SH-SY5Y (cell line): ENCODE measurements around the gene NELFB.

ENCODE experiments used
- GATA2 ChIP-seq: IDR thresholded peaks from 2 replicates; pipeline ENCODE4 v1.6.1; 2011; ENCODE audit warnings: mild to moderate bottlenecking, low read depth, low read length
- GATA3 ChIP-seq: IDR thresholded peaks from 2 replicates; pipeline ENCODE4 v1.6.1; 2011; ENCODE audit warnings: low read depth, mild to moderate bottlenecking, low read length, moderate library complexity

The NELFB gene

DNA sequence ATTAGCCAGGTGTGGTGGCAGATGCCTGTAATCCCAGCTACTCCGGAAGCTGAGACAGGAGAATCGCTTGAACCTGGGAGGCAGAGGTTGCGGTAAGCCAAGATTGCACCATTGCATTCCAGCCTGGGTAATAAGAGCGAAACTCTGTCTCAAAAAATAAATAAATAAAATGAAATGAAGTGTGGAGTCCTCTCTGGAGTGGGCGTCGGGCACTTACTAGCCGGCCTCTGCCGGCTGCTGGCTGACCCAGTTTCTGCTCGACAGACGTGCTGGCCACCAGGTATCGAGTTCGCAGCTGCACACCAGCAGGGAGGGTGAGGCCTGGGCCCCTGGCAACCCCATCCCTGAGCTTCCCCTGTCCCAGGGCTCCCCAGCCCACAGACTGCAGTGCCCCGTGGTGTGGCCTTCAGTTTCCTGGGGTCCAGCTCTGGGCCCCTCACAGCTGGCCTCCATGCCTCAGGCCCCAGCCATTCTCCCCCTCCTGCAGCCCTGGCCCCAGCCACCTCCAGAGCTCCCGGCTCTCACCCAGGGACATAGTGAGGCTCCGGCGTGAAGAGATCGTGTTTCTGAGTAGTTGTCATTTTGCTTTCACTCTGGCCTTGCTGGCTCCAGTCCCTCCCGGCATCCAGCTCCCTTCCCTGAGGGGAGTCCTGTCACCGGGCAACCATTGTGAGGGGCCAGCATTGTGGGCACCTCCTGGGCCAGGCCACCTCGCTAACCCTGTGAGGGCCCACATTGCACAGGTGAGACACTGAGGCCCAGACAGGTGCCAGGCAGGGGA, 7.8 kb upstream of the NELFB start:
- TF ChIP-seq GATA2 (no peak), GATA3 (no peak)

DNA sequence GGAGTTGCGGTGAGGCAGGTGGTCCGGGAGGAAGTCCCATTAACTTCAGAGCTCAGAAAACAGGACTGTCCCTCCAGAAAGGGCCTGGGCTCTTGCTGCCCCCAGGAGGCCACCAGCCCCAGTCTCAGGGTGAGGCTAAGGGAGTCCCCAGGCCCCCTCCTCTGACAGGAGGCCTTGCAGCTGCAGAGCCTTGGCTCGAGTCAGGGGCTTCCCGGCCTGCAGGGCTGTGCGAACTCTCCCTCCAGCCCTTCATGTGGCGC, 7.3 kb upstream of the NELFB start:
- TF ChIP-seq GATA2 (no peak), GATA3 (no peak)

DNA sequence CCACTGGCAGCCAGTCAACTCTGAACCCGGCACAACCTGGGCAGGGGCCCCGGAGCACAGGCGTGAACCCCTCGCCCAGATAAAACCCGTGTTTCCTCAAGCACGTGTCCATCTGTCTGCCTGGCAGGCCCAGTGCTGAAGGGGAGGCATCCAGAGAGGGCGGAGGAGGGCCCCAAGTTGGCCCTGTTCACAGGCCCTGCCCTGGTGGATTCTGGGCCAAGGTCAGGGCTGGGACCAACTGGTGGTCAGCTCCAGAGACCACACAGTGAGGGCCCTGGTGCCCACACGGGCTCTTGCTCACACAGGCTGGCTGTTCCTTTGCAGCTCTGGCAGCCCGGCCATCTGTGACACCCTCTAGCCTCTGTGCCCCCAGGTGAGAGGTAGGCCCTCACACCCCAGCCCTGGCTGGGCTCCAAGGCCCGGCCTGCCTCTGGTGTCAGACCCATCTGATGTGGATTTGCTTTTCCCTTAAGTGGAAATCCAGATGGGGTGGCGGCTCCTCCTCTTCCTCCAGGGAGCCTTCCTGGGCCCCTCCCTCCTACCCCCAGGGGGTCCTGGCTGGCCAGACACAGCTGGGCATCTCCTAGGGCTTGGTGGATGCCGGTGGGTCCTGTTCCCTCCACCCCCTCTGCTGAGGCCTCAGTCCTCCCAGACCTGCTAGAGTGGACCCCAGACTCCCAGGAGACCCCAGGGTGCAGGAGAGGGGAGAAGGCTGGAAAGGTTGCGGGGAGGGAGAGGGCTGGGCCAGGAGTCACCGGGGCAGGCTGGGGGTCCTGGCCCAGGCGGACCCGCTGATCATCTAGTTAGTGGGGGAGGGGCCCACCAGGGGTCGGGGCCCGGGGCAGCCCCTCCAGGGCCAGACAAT, 4.6 kb upstream of the NELFB start:
- TF ChIP-seq GATA3 (no peak), GATA2 (no peak)

DNA sequence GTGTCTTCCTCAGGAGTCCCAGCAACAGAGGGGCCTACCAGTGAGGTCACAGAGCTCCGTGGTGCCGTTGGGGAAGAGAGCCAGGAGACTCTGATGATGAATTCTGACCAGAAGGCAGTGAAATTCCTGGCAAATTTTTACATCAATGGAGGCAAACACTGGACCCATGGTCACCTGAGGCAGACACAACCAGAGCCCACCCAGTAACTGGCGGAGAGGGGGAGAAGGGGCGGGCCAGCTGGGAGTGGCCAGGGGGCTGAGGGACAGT, 4.0 kb upstream of the NELFB start, which contains the start of gene STPG3:
STPG3 (plus strand) TSS at position 93 of the 268 bp plus-strand sequence; CDS start at position 94, 1 bp downstream.
- TF ChIP-seq GATA2 (no peak), GATA3 (no peak)

DNA sequence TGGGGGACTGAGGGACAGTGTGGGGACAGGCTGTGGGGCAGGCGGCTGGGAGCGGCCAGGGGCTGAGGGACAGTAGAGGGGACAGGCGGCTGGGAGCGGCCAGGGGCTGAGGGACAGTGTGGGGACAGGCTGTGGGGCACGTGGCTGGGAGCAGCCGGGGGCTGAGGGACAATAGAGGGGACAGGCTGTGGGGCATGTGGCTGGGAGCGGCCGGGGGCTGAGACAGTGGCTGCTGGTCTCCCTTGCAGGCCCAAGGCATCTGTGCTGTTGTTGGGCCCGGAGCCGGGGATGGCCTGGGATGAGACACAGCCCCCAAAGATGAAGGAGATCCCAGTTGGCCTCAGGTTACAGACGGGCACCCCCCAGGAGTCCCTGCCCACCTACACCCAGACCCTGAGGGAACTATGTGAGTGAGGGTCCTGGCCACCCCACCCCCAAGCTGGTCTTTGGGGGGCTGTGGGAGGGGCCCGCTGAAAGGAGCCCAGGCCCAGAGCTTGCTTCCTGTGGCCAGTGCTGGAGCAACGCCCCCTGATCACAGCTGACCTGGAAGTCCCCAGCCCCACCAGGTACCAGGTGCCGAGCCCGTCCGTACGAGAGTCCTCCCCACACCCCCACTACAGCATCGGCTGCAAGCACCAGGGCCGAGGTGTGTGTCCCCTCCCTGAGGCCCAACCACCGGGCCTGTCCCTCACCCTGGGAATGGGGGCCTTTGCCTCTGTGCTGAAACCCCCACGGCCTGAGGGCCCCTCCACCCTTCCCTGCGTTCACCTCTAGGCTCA, 3.4 kb upstream of the NELFB start:
- TF ChIP-seq GATA2: no peak
- TF ChIP-seq GATA3: no peak

DNA sequence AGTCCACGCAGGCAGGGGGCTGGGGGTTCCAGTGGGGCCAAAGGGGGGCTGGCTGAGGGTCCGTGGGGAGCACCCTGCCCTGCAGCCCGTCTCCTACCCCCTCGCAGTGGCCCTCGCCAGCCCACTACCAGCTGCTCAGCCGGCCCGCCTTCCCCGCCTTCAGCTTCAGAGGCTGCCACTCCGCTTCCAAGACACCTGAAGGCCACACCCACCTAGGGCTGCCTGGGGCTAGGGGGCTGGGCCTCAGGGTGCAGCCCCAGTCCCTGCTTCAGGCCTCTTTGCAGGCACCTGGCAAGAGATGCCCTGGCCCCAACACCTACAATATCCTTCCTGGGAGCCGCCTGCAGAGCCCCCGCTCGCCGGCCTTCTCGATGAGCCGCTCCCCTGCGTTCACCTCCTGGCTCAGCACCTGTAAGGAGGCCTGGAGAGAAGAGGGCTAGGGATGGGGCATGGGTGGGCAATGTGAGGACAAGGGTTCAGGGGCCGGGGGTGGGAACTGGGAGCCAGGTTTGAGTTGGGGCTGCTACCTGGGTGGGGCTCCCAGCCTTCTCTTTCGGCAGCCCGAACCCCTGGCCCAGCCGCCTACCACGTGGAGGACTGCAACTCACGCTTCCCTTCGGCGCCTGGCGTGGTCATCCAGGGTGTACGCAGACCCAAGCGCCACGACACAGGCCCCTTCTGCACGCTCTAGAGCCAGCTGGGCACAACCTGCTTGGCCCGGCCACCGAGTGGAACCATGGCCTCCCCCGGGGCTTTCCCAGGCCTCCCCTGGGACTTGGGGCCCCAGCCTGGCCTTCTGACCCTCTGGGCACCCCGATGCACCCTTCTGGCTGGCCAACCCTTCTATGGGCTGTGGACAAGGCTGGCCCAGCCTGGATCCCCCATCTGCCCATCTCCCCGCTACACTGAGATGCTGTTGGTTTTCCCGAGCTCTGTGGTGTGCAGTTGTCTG, 2.3 kb upstream of the NELFB start:
- TF ChIP-seq GATA3: no peak
- TF ChIP-seq GATA2: no peak

DNA sequence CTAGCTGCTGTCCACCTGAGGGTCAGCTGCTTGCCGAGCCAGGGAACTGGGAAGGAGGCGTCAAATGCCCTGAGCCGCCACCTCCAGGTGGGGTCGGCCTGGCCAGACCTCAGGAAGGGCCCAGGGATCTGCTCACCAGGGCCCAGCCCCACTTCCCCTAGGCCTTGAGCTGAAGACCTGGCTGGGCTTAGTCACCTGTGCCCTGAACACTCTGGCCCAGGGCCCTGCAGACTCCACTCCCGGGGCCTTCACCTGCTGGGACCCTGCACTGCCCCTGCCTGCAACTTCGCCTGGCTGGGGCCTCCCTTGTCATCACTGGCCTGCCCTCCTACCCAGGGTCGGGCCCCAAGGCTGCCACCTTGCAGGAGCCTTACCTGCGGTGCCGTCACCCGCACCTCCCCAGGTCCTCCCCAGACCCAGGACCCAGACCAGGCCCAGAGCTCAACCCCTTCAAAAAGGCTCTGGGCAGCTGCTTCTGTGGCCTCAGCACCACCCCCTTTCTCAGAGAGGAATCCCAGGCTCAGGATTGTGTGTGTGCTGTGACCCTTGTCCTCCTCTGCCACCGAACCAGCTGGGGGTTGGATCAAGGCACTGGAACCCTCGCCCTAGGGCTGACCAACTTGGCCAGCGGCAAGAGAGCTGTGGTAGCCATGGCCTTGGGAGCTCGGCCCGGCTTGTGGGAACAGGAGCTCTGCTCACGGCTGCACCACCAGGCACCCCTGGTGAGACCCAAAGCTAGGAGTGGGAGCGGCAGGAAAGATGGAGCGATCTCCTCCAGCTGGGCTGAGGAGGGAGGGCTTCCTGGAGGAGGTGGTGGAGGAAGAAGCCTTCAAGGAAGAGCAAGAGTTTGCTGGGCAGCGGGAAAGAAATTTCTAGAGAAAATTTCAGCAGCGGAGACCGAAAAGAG, 1.2 kb upstream of the NELFB start:
- TF ChIP-seq GATA3: no peak
- TF ChIP-seq GATA2: no peak

DNA sequence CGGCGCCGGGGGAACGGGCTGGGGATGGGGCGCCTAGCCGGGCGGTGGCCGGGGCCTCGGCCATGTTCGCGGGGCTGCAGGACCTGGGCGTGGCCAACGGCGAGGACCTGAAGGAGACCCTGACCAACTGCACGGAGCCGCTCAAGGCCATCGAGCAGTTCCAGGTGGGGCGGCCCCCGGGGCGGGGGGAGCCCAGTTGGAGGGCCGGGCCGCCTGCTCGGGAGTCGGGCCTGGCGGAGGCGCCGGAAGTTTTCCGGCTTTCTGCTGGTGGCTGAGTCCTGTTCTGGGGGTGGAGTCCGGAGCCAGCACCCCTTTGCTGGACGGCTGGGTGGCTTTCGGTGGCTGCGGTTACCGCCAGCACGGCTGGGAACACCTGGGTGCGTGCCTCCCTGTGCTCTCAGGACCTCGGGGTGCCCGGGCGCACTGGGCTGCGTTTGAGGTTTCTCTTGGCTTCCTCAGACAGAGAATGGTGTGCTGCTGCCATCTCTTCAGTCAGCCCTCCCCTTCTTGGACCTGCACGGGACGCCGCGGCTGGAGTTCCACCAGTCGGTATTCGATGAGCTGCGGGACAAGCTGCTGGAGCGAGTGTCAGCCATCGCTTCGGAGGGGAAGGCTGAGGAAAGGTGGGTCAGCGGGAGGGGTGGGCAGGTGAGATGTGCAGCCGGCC, 454 bp downstream of the NELFB start:
- TF ChIP-seq GATA3: no peak
- TF ChIP-seq GATA2: no peak

DNA sequence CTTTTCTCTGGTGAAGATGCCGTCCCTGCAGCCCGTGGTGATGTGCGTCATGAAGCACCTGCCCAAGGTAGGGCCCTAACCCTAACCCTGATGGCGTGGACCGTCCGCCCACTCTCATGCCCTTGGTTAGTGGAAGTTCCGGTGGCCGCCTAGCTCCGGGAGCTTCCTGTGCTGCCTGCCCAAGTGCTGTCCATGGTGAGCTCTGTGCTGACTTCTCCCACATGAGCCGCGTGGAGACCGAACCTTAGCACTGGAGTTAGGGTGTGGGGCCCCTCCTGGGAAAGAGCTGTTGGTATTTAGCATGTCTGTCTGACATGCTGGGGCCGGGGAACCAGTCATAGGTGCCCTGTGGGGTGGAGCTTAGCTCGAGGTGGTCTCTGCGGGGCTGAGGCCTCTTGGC, 1.2 kb downstream of the NELFB start:
- TF ChIP-seq GATA2 (no peak), GATA3 (no peak)

DNA sequence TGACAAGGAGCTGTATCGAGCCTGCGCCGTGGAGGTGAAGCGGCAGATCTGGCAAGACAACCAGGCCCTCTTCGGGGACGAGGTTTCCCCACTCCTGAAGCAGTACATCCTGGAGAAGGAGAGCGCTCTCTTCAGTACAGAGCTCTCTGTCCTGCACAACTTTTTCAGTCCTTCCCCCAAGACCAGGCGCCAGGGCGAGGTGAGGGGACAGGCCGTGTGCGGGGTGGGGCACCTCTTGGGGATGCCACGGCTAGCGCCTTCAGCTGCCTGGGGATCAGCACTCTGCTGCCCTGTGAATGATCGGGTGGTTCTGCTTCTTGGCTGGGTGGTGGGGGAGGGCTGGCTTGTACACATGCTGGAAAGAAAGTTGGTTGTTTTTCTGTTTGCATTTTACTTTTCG, 1.7 kb downstream of the NELFB start:
- no peak for TF ChIP-seq GATA2
- no peak for TF ChIP-seq GATA3

DNA sequence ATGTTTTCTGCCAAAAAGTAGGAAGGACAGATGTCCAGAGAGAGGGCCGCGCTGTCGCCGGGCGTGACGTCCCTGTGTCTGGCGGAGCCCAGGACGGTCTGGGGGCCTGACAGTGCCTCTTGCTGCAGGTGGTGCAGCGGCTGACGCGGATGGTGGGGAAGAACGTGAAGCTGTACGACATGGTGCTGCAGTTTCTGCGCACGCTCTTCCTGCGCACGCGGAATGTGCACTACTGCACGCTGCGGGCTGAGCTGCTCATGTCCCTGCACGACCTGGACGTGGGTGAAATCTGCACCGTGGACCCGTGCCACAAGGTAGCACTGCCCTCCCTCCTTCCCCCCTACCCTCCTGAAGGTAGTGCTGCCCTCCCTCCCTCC, 7.8 kb downstream of the NELFB start:
- TF ChIP-seq GATA3: no peak
- no peak for TF ChIP-seq GATA2

DNA sequence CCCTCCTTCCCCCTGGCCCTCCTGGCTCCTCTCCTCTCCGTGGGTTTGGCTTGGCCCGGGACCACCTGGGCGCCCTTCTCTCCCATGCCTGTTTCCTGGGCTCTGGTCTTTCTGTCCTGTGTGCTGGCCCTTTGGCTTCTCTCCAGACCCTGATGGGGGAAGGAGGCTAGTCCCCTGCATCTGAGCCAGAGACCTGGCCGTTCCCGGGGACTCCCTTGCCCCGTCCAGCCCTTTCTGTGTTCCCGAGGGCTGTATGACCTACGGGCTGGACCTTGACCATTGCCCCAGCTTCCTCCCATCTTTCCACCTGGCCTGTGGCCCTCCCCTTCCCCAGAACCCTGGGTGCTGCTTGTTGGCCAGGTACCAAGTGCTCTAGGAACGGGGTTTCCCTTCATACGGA, 8.4 kb downstream of the NELFB start:
- TF ChIP-seq GATA3: no peak
- TF ChIP-seq GATA2: no peak
